B cell (primary cell): ENCODE results near the gene RNASE12. TPM values are rescaled to one million over a fixed set of nuclear protein-coding genes. Genes with fewer than 3 reads are reported as not detected.

Experiments used
- polyA plus RNA-seq: library from polyadenylated mRNA; depleted of rRNA; stranded (reverse); fragments of >200 nt; gene quantifications from 2 replicates; pipeline ENCODE4 v1.2.3, GENCODE V29; 2012
- total RNA-seq, 2 donors: library from RNA; stranded (reverse); fragments of 120-200 nt in 1 of 2; gene quantifications; 1 replicate in 1 of 2; 2 replicates in 1 of 2; pipeline versions ENCODE4 v1.2.3 to v1.2.4, GENCODE V29; 2013 to 2022

The RNASE12 gene
- total and polyA plus RNA-seq, 2 donors (not counting 1 experiment from before 2014, with no cell fraction given) = not detected

Other genes with a start within 250 kb of the RNASE12 start
- 17.4 and 22.4 TPM in 2 replicates for gene PARP2, start 247.7 kb downstream of the RNASE12 start, total RNA-seq
- gene PARP2, start 247.7 kb downstream of the RNASE12 start, polyA plus RNA-seq = 17.0 and 19.8 TPM in 2 replicates
- 123 and 143 TPM in 2 replicates for gene TEP1, start 177.9 kb downstream of the RNASE12 start, total RNA-seq
- 67.3 and 69.9 TPM in 2 replicates for gene TEP1, start 177.9 kb downstream of the RNASE12 start, polyA plus RNA-seq
- gene KLHL33, start 155.2 kb downstream of the RNASE12 start, total RNA-seq = 0.20 and 0.27 TPM in 2 replicates
- 0.25 and 0.36 TPM in 2 replicates for gene KLHL33, start 155.2 kb downstream of the RNASE12 start, polyA plus RNA-seq
- gene OSGEP, start 136.6 kb downstream of the RNASE12 start, total RNA-seq = 115 and 117 TPM in 2 replicates
- gene OSGEP, start 136.6 kb downstream of the RNASE12 start, polyA plus RNA-seq = 156 and 274 TPM in 2 replicates
- 103 and 111 TPM in 2 replicates for gene APEX1, start 136.2 kb downstream of the RNASE12 start, total RNA-seq
- gene APEX1, start 136.2 kb downstream of the RNASE12 start, polyA plus RNA-seq = 169 and 251 TPM in 2 replicates
- 97.5 and 101 TPM in 2 replicates for gene PIP4P1, start 129.9 kb downstream of the RNASE12 start, total RNA-seq
- gene PIP4P1, start 129.9 kb downstream of the RNASE12 start, polyA plus RNA-seq = 183 and 284 TPM in 2 replicates
- 38.9 and 42.0 TPM in 2 replicates for gene PNP, start 122.0 kb downstream of the RNASE12 start, total RNA-seq
- 93.0 and 119 TPM in 2 replicates for gene PNP, start 122.0 kb downstream of the RNASE12 start, polyA plus RNA-seq
- 1.2 and 1.7 TPM in 2 replicates for gene RNASE10, start 85.8 kb downstream of the RNASE12 start, total RNA-seq
- gene RNASE10, start 85.8 kb downstream of the RNASE12 start, polyA plus RNA-seq = 0.10 TPM in 1 of 2 replicates, not detected in the other
- gene RNASE9, start 30.3 kb downstream of the RNASE12 start, total RNA-seq = not detected in 2 replicates
- gene RNASE9, start 30.3 kb downstream of the RNASE12 start, polyA plus RNA-seq = not detected in 2 replicates
- gene RNASE11, start 3.4 kb downstream of the RNASE12 start, total RNA-seq = not detected in 2 replicates
- not detected in 2 replicates for gene RNASE11, start 3.4 kb downstream of the RNASE12 start, polyA plus RNA-seq
- not detected in 2 replicates for gene OR6S1, start 50.3 kb upstream of the RNASE12 start, total RNA-seq
- gene OR6S1, start 50.3 kb upstream of the RNASE12 start, polyA plus RNA-seq = 0.14 and 0.16 TPM in 2 replicates
- gene RNASE4, start 93.2 kb upstream of the RNASE12 start, total RNA-seq = 0.49 and 1.8 TPM in 2 replicates
- 1.2 and 1.8 TPM in 2 replicates for gene RNASE4, start 93.2 kb upstream of the RNASE12 start, polyA plus RNA-seq
- gene ANG, start 97.4 kb upstream of the RNASE12 start, total RNA-seq = 1.7 and 2.3 TPM in 2 replicates
- 0.82 and 2.0 TPM in 2 replicates for gene ANG, start 97.4 kb upstream of the RNASE12 start, polyA plus RNA-seq
- not detected in 2 replicates for gene EDDM3A, start 154.5 kb upstream of the RNASE12 start, total RNA-seq
- gene EDDM3A, start 154.5 kb upstream of the RNASE12 start, polyA plus RNA-seq = 0.26 TPM in 1 of 2 replicates, not detected in the other
- gene EDDM3B, start 177.0 kb upstream of the RNASE12 start, total RNA-seq = not detected in 2 replicates
- not detected in 2 replicates for gene EDDM3B, start 177.0 kb upstream of the RNASE12 start, polyA plus RNA-seq
- gene RNASE6, start 189.9 kb upstream of the RNASE12 start, total RNA-seq = 53.2 and 60.2 TPM in 2 replicates
- gene RNASE6, start 189.9 kb upstream of the RNASE12 start, polyA plus RNA-seq = 37.2 and 56.6 TPM in 2 replicates
- 0.81 TPM in 1 of 2 replicates, not detected in the other for gene RNASE1, start 211.5 kb upstream of the RNASE12 start, total RNA-seq
- 0.25 and 1.5 TPM in 2 replicates for gene RNASE1, start 211.5 kb upstream of the RNASE12 start, polyA plus RNA-seq